GM10248 (cell line): ENCODE results near the gene ANG.

Source experiments
- CTCF ChIA-PET: fragments of 300-600 bp; sonication (Branson Sonifier 250); formaldehyde crosslinking; extraction: SDS; loops from one replicate; lab custom pipeline; 2021; ENCODE audit warnings: antibody characterized with exemption; lab: Yijun Ruan, JAX
- POLR2A ChIA-PET: fragments of 350-650 bp; sonication (Branson Sonifier 250); formaldehyde crosslinking; extraction: SDS; loops from one replicate; lab custom pipeline; 2020; ENCODE audit warnings: antibody characterized with exemption; lab: Yijun Ruan, JAX
- DNase-seq: peaks from one replicate; pipeline ENCODE4 v3.0.0; 2012; ENCODE audit errors: extremely low spot score
- TF ChIP-seq, protein P1 (sequence below): IDR thresholded peaks from 2 replicates; pipeline ENCODE4 v1.5.1; 2012; ENCODE audit warnings: mild to moderate bottlenecking, low read depth; ENCODE audit errors: extremely low read depth, missing control alignments, control extremely low read depth

Gene ANG

DNA sequence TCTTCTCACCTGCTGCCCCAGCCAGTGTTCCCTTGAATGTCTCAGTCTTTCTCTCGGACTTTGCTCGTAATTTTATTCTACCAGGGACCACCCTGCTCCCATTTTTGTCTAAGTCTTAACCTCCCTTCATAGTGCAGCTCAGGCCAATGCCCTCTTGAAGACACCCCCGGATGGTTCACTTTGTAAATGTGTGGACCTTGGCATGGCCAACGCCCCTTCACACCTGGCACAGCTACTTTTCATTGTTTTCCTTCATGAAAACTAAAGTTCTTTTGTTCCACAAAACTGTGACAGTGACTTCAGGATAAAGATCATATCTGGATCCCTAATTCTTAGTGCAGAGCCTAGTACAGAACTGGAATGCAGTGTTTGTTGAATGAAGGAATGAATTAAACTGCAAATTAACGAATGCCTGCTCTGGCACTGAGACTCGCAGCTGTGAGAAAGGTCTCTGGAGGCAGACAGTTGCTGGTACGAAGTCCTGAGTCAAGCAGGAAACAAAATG, 7.7 kb upstream of the ANG start:
- ChIA-PET POLR2A (interaction anchor here (1.6 to 2.6 kb wide), 2 partner anchors 12 to 18 kb away, joined by 5 to 16 read pairs; no protein-coding TSS in a partner anchor), CTCF (interaction anchor here (1.0 to 13.8 kb wide), 14 partner anchors 9 to 353 kb away, joined by 3 to 199 read pairs (median 7); no protein-coding TSS in a partner anchor)
- TF ChIP-seq, protein P1, sequence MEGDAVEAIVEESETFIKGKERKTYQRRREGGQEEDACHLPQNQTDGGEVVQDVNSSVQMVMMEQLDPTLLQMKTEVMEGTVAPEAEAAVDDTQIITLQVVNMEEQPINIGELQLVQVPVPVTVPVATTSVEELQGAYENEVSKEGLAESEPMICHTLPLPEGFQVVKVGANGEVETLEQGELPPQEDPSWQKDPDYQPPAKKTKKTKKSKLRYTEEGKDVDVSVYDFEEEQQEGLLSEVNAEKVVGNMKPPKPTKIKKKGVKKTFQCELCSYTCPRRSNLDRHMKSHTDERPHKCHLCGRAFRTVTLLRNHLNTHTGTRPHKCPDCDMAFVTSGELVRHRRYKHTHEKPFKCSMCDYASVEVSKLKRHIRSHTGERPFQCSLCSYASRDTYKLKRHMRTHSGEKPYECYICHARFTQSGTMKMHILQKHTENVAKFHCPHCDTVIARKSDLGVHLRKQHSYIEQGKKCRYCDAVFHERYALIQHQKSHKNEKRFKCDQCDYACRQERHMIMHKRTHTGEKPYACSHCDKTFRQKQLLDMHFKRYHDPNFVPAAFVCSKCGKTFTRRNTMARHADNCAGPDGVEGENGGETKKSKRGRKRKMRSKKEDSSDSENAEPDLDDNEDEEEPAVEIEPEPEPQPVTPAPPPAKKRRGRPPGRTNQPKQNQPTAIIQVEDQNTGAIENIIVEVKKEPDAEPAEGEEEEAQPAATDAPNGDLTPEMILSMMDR: no peak
- peak; percentile 62 for DNase-seq

DNA sequence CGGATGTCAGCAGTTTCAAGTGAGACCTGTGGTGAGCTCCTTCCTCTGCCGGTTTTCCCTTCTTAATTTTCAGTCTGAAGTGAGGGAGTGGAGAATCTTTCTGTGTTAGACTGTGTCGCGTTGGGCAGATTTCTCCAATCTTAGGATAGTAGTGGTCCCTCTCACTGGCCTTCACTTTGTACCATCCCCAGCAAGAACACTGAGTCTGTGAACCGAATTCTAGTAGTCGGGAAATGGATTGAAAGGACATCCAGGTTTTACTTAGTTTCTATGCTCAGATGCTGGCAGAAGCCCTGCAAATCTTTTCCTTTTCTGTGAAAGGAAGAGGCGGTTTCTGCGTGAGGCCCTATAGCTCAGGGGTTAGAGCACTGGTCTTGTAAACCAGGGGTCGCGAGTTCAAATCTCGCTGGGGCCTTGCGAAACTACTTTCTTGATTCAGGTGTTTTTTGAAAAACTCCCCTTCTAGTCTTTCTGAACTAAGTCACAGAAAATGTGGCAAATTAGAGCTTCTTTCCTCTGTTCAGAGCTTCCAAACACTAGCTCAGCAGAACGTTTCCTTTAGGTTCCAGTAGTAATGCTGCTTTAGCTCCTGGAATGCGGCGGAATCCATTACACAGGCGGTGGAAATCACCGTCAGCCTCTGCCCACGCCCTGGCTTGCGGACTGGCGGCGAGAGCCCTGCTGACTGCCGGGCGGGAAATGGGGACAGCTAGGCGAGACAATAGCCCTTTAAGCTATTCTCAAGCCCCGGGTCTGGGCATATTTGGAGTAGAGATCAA, 7.0 kb upstream of the ANG start:
- peak; percentile 53 for DNase-seq
- CTCF ChIA-PET: interaction anchor here (0.8 to 13.8 kb wide), 14 partner anchors 9 to 354 kb away, joined by 3 to 199 read pairs (median 7); no protein-coding TSS in a partner anchor
- POLR2A ChIA-PET: interaction anchor here (0.6 to 2.6 kb wide), 6 partner anchors 13 to 593 kb away, joined by 3 to 16 read pairs (median 5); partner anchors contain the start of gene PARP2
- TF ChIP-seq, protein P1: no peak

DNA sequence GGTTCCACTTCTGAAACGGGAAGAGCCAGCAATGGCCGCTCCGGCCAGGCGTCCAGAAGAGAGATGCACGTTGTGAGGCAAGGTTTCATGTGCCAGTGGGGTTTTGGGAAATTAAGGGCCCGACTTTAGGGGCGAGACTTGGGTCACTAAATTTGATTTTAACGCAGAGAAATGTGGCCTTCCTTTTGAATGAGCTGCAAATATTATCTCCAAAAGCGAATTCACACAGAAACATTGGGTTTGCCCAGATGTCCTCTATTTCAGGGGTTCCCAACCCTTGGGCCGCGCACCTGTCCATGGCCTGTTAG, 6.5 kb upstream of the ANG start:
- ChIA-PET POLR2A (interaction anchor here (0.6 to 2.6 kb wide), 6 partner anchors 14 to 593 kb away, joined by 3 to 16 read pairs (median 5); partner anchors contain the start of gene PARP2), CTCF (interaction anchor here (0.8 to 13.8 kb wide), 14 partner anchors 9 to 355 kb away, joined by 3 to 199 read pairs (median 7); no protein-coding TSS in a partner anchor)
- TF ChIP-seq, protein P1: no peak
- no peak for DNase-seq

DNA sequence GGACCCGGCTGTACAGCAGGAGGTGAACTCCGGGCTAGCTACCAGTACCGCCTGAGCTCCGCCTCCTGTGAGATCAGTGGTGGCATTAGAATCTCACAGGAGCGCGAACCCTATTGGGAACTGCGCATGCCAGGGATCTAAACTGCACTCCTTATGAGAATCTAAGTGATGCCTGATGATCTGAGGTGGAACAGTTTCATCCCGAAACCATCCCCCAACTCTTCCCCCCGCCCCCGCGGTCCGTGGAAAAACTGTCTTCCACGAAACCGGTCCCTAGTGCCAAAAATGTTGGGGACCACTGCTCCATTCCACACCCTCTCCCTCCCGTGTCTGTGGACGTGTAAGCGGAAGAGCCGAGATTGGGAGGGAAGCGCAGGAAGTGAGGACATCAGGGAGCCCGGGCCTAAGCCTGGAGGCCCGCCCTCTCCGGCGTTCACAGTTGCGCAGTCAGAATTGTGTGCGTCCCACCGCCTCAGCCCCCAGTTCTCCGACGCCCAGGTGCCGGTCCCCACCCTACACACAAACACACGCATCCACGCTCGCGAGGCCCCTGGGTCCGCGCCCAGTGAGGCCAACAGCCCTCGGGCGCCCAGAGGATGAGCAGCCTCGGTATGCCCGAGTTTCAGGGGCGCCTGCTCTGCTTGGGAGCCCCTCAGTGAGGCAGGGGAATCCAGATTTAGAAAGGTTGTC, 6.0 kb upstream of the ANG start:
- CTCF ChIA-PET: interaction anchor here (1.0 to 13.8 kb wide), 13 partner anchors 9 to 355 kb away, joined by 3 to 199 read pairs (median 8); no protein-coding TSS in a partner anchor
- peak; percentile 84 for DNase-seq
- POLR2A ChIA-PET: interaction anchor here (1.0 to 1.8 kb wide), 4 partner anchors 69 to 340 kb away, joined by 3 to 13 read pairs (median 6); partner anchors contain the start of gene PARP2
- TF ChIP-seq, protein P1: no peak

DNA sequence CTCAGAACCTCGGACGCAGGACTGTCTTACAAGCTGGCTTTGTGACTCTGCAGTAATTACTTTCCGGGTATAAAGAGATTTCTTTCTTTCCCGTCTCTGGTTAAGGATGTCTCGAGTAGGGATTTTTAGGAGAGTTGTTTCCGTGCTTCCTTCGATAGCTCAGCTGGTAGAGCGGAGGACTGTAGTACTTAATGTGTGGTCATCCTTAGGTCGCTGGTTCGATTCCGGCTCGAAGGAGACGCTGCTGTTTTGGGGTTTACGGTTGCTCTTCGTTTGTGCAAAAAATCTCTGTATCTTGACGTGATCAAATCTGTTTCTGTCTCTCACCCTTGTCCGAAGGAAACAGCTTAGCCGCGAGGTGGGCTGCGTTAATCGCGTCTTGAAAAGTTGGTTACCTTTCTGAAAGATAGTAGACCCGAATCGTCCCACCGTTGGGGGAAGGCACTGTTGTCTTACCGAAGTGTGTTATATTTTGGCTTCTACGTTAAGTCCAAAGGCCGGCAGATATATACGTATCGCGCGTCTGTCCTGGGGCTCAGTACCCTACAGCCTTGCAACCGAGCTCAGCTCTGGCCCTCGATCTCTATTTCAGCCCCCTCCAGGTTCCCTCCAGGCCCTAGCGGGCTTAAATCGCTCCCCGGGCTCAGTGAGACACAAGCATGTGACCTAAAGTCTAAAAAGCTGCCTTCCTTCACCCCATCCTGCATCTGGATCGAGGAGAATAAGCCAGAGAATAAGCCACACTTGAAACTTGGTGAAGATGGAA, 5.3 kb upstream of the ANG start:
- POLR2A ChIA-PET: interaction anchor here (0.6 to 1.8 kb wide), 5 partner anchors 12 to 341 kb away, joined by 3 to 13 read pairs (median 5); partner anchors contain the start of gene PARP2
- DNase-seq: peak; percentile 49
- TF ChIP-seq, protein P1: no peak
- CTCF ChIA-PET: interaction anchor here (0.7 to 13.8 kb wide), 14 partner anchors 14 to 356 kb away, joined by 3 to 199 read pairs (median 5); no protein-coding TSS in a partner anchor
